GM12878 (cell line): Measurements from ENCODE around the gene TMEM89. TPM values are rescaled to one million over a fixed set of nuclear protein-coding genes. Genes with fewer than 3 reads are reported as not detected.

Experiments used
- ATAC-seq: fragments of 200-7000 bp; cut with Tn5 transposase; 3 replicates; pipeline ENCODE4 v1.9.1; 2020; ENCODE audit warnings: mild to moderate bottlenecking, moderate library complexity
- BruUV-seq: library from RNA; stranded (reverse); fragments of 400-500 nt; replicated peaks from 2 replicates; lab custom pipeline; 2021; lab: Mats Ljungman, UMichigan
- CTCF ChIA-PET: fragments of 300-600 bp; sonication (Branson Sonifier 250); formaldehyde crosslinking; extraction: SDS; loops from one replicate; lab custom pipeline; 2021; ENCODE audit warnings: inconsistent platforms; lab: Yijun Ruan, JAX
- POLR2A ChIA-PET: fragments of 350-600 bp; formaldehyde crosslinking; extraction: SDS; loops from one replicate; lab custom pipeline; 2021; ENCODE audit warnings: inconsistent platforms; lab: Charles Lee
- RAD21 ChIA-PET: fragments of 300-600 bp; sonication (Branson Sonifier 250); formaldehyde crosslinking; loops from one replicate; lab custom pipeline; 2023; ENCODE audit warnings: antibody characterized with exemption; ENCODE audit not compliant: unreplicated experiment; lab: Charles Lee
- SMC1A ChIA-PET: fragments of 300-600 bp; sonication (Branson Sonifier 250); formaldehyde crosslinking; loops from one replicate; lab custom pipeline; 2023; ENCODE audit not compliant: unreplicated experiment, uncharacterized antibody; lab: Charles Lee
- DNase-seq: peaks from one replicate; pipeline ENCODE4 v3.0.0-alpha.2; 2011; ENCODE audit warnings: low read depth, low spot score
- FAIRE-seq: peaks from 3 replicates; lab custom pipeline; 2011; peaks lifted over from hg19 to GRCh38; lab: Jason Lieb, UNC
- H2AFZ ChIP-seq: 2 replicates; pipeline ENCODE4 v1.6.0; 2011; ENCODE audit warnings: low read depth, low read length, control low read depth; ENCODE audit not compliant: control insufficient read depth
- H3K27ac ChIP-seq: 2 replicates; pipeline ENCODE4 v1.5.1; 2011; ENCODE audit warnings: control low read depth; ENCODE audit not compliant: control insufficient read depth, insufficient read depth
- H3K27me3 ChIP-seq, 2 experiments: replicated peaks in 1 of 2; 2 replicates each; pipeline versions ENCODE4 v1.6.0 to v1.6.1; 2011; ENCODE audit warnings: low read length in 1 of 2; ENCODE audit not compliant: control insufficient read depth in 2 of 2, insufficient read depth in 2 of 2
- H3K36me3 ChIP-seq, 2 experiments: 2 replicates each; pipeline ENCODE4 v1.5.1; 2011; ENCODE audit warnings: low read length in 1 of 2; ENCODE audit not compliant: control insufficient read depth in 2 of 2, insufficient read depth in 2 of 2
- H3K4me1 ChIP-seq: 2 replicates; pipeline ENCODE4 v1.6.1; 2011; ENCODE audit warnings: mild to moderate bottlenecking, low read length, moderate library complexity, mixed read lengths; ENCODE audit not compliant: control insufficient read depth, insufficient read depth
- H3K4me2 ChIP-seq: 2 replicates; pipeline ENCODE4 v1.6.0; 2011; ENCODE audit warnings: control low read depth; ENCODE audit not compliant: control insufficient read depth, insufficient read depth
- H3K4me3 ChIP-seq: fragments of 200-600 bp; sonication (generic); 2 replicates; pipeline ENCODE4 v1.5.1; 2016
- H3K79me2 ChIP-seq: 2 replicates; pipeline ENCODE4 v1.6.0; 2011; ENCODE audit warnings: low read length; ENCODE audit not compliant: control insufficient read depth, insufficient read depth
- H3K9ac ChIP-seq: 2 replicates; pipeline ENCODE4 v1.8.0; 2011; ENCODE audit warnings: low read length, control low read depth, mixed read lengths; ENCODE audit not compliant: control insufficient read depth, insufficient read depth
- H3K9me3 ChIP-seq: replicated peaks from 3 replicates; pipeline ENCODE4 v1.5.1; 2011; ENCODE audit warnings: mild to moderate bottlenecking, low read length; ENCODE audit not compliant: control insufficient read depth, insufficient read depth
- H4K20me1 ChIP-seq: 2 replicates; pipeline ENCODE4 v1.6.0; 2011; ENCODE audit not compliant: control insufficient read depth, insufficient read depth
- ASH2L ChIP-seq: fragments of 300-600, 200-600 bp; sonication (generic); IDR thresholded peaks from 2 replicates; pipeline ENCODE4 v1.6.1; 2017; ENCODE audit warnings: low read depth, mild to moderate bottlenecking, borderline replicate concordance
- BHLHE40 ChIP-seq, 2 experiments: fragments of 450-650 bp in 1 of 2; IDR thresholded peaks; 2 replicates each; pipeline ENCODE4 v1.6.1; 2011 to 2017; ENCODE audit warnings: low read depth in 2 of 2, borderline replicate concordance in 1 of 2, improper control_type of control experiment in 1 of 2, low read length in 1 of 2, mild to moderate bottlenecking in 1 of 2
- FOXK2 ChIP-seq: fragments of 450-650 bp; IDR thresholded peaks from 2 replicates; pipeline ENCODE4 v1.6.1; 2017; ENCODE audit warnings: mild to moderate bottlenecking, moderate library complexity
- GATAD2B ChIP-seq: fragments of 450-650 bp; conservative IDR thresholded peaks from 2 replicates; pipeline ENCODE4 v1.6.1; 2017; ENCODE audit warnings: low read depth, mild to moderate bottlenecking, moderate library complexity
- PKNOX1 ChIP-seq: fragments of 450-650 bp; IDR thresholded peaks from 2 replicates; pipeline ENCODE4 v1.6.1; 2016; ENCODE audit warnings: mild to moderate bottlenecking
- POU2F2 ChIP-seq: IDR thresholded peaks from 3 replicates; pipeline ENCODE4 v1.6.1; 2011; ENCODE audit warnings: low read depth, mild to moderate bottlenecking, low read length, borderline replicate concordance
- RB1 ChIP-seq: fragments of 450-650 bp; formaldehyde crosslinking; IDR thresholded peaks from 2 replicates; pipeline ENCODE4 v1.6.1; 2017; ENCODE audit warnings: mild to moderate bottlenecking, borderline replicate concordance
- TCF3 ChIP-seq: IDR thresholded peaks from 2 replicates; pipeline ENCODE4 v1.6.1; 2012; ENCODE audit warnings: low read depth, mild to moderate bottlenecking, low read length, borderline replicate concordance; ENCODE audit not compliant: insufficient read depth
- ZBED1 ChIP-seq: IDR thresholded peaks from 2 replicates; pipeline ENCODE4 v1.6.1; 2016; ENCODE audit warnings: borderline replicate concordance
- WGBS: methylation state at CpG from one replicate; pipeline ENCODE4 v1.1.6; 2016; ENCODE audit warnings: low lambda C conversion rate; ENCODE audit not compliant: insufficient replicate concordance, insufficient coverage; ENCODE audit errors: missing lambda C conversion rate; 5-methylcytosine and 5-hydroxymethylcytosine counted together
- in situ Hi-C: fragments of 300-500 bp; cut with MboI; formaldehyde crosslinking; loops from 9 replicates; pipeline ENCODE4 v1.14.3; 2018; ENCODE audit warnings: mixed read lengths
- intact Hi-C: fragments of 100-400 bp; cut with micrococcal nuclease; formaldehyde crosslinking; loops from one replicate; pipeline ENCODE4 v1.14.2; 2022; ENCODE audit not compliant: unreplicated experiment
- polyA plus RNA-seq, 11 experiments: library from polyadenylated mRNA; depleted of rRNA in 4 of 11; unstranded in 6 of 11; stranded (reverse) in 5 of 11; fragments of >200 nt; fragmentation: Nextera tagmentation in 4 of 11; fragmentation: Illumina TruSeq in 1 of 11; extraction: Ambion mirVana in 4 of 11; extraction: Trizol in 1 of 11; gene quantifications; 1 replicate in 1 of 11; 2 replicates in 10 of 11; pipeline versions ENCODE4 v1.2.1 to v1.2.3, GENCODE V29; 2011 to 2016; ENCODE audit warnings: inconsistent platforms in 2 of 11, missing spikeins in 2 of 11, low read depth in 1 of 11
- total RNA-seq, 4 experiments: library from RNA; depleted of rRNA in 3 of 4; stranded (reverse); fragments of >200 nt in 3 of 4; fragmentation: Illumina TruSeq in 1 of 4; extraction: Trizol in 1 of 4; gene quantifications; 2 replicates each; pipeline versions ENCODE4 v1.2.1 to v1.2.3, GENCODE V29; 2013 to 2021
- TF ChIP-seq, protein P1 (sequence below): fragments of 450-650 bp; IDR thresholded peaks from 2 replicates; pipeline ENCODE4 v1.6.1; 2016; ENCODE audit warnings: mild to moderate bottlenecking, moderate library complexity, borderline replicate concordance

TMEM89 gene
- total and polyA plus RNA-seq, 10 of the 15 experiments (the other 5 are each of a cell fraction or from before 2014, with no cell fraction given), result not detected

DNA sequence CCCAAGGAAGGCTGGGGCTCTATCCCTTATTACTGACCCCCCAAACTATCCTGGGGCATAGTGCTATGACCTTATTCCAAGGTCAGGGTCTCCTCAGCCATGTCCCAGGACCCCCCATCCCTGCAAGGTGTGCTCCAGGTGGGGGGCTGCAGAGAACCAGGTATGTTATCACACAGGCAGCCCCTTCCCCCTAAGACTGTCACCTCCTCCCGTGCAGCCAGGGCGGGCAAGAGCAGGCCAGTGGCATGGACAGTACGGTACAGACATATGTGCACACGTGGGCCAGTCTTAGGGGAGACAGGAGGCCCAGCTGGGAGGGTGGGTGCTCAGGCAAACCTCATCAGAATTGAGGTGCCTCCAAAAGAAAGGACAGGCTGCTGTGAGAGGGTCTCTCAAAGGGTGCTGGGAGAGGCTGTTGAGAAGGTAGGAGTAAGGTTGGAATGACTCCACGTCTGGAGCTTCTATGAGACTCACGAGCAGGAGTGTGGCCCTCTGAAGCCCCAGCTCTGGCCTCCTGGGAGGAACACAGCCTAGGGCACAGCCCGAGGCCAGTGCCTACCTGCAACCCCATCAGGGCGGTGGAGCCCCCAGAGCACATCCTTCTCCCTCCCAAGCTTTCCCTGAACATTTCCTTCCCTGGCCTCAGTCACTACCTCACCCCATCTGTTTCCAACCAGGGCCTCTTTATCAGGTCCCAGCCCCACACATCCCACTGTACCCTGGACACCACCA, 24.7 kb downstream of the TMEM89 start:
- intact Hi-C loops (no loop called here), in situ Hi-C loops (no loop called here)
- Histone ChIP-seq H3K9ac (no peak overlapping the region), H3K4me1 (no peaks in the 10 kb centered on the region; the same call in 1 of the 2 replicates), H2AFZ (no peak overlapping the region), H3K79me2 (no peaks in the 10 kb centered on the region), H3K36me3 (peaks cover 16 to 31% of the 10 kb centered on the region in 2 experiments), H4K20me1 (no peaks in the 10 kb centered on the region), H3K27me3 (peaks cover 0 to 9% of the 10 kb centered on the region in 2 experiments; a peak in 2 of 4 replicates), H3K4me2 (no peak overlapping the region), H3K4me3 (no peak overlapping the region), H3K9me3 (no peaks in the 10 kb centered on the region), H3K27ac (no peak overlapping the region)
- ChIA-PET RAD21 (interaction anchor here (1.0 kb wide), 1 partner anchor 13 kb away, joined by 3 read pairs; the partner anchor contains the start of gene UQCRC1), CTCF (interaction anchor here (0.6 kb wide), 1 partner anchor 127 kb away, joined by 3 read pairs; no protein-coding TSS in a partner anchor), SMC1A (no interaction called here), POLR2A (no interaction called here)
- ATAC-seq (no peak), FAIRE-seq (no peak), DNase-seq (no peak)
- 74% methylated on average over 8 of the region's 8 CpGs for WGBS
- no TSS peak for BruUV-seq
- no peak for TF ChIP-seq BHLHE40 (IDR thresholded peaks at IDR 0.05; ENCODE audit: borderline replicate concordance in 1 of 2, low read depth in 2 of 2, low read length in 1 of 2)

- H3K36me3 ChIP-seq, result peaks cover 16 to 25% of the 10 kb centered on the region in 2 experiments
- ChIA-PET SMC1A (no interaction called here), RAD21 (no interaction called here), CTCF (interaction anchor here (0.6 kb wide), 1 partner anchor 17 kb away, joined by 3 read pairs; no protein-coding TSS in a partner anchor), POLR2A (no interaction called here)
- ATAC-seq (no peak), DNase-seq (no peak), FAIRE-seq (no peak)
- no peaks in the 10 kb centered on the region for H3K9me3 ChIP-seq
- H3K4me2 ChIP-seq, result no peak overlapping the region
- TF ChIP-seq RB1 (no peak), PKNOX1 (no peak), POU2F2 (no peak), TCF3 (no peak), ZBED1 (no peak), FOXK2 (no peak), GATAD2B (no peak), ASH2L (no peak)
- TF ChIP-seq, protein P1, sequence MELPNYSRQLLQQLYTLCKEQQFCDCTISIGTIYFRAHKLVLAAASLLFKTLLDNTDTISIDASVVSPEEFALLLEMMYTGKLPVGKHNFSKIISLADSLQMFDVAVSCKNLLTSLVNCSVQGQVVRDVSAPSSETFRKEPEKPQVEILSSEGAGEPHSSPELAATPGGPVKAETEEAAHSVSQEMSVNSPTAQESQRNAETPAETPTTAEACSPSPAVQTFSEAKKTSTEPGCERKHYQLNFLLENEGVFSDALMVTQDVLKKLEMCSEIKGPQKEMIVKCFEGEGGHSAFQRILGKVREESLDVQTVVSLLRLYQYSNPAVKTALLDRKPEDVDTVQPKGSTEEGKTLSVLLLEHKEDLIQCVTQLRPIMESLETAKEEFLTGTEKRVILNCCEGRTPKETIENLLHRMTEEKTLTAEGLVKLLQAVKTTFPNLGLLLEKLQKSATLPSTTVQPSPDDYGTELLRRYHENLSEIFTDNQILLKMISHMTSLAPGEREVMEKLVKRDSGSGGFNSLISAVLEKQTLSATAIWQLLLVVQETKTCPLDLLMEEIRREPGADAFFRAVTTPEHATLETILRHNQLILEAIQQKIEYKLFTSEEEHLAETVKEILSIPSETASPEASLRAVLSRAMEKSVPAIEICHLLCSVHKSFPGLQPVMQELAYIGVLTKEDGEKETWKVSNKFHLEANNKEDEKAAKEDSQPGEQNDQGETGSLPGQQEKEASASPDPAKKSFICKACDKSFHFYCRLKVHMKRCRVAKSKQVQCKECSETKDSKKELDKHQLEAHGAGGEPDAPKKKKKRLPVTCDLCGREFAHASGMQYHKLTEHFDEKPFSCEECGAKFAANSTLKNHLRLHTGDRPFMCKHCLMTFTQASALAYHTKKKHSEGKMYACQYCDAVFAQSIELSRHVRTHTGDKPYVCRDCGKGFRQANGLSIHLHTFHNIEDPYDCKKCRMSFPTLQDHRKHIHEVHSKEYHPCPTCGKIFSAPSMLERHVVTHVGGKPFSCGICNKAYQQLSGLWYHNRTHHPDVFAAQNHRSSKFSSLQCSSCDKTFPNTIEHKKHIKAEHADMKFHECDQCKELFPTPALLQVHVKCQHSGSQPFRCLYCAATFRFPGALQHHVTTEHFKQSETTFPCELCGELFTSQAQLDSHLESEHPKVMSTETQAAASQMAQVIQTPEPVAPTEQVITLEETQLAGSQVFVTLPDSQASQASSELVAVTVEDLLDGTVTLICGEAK, result no peak
- BruUV-seq, result no TSS peak
- H3K4me1 ChIP-seq, result no peaks in the 10 kb centered on the region; the same call in 1 of the 2 replicates
- in situ Hi-C loops, result no loop called here
- H4K20me1 ChIP-seq, result no peaks in the 10 kb centered on the region
- H3K4me3 ChIP-seq, result no peak overlapping the region
- intact Hi-C loops, result no loop called here
- H2AFZ ChIP-seq, result no peak overlapping the region
- peaks cover 0 to 9% of the 10 kb centered on the region in 2 experiments; a peak in 2 of 4 replicates for H3K27me3 ChIP-seq
- 61% methylated on average over 5 of the region's 5 CpGs for WGBS
- H3K79me2 ChIP-seq, result no peaks in the 10 kb centered on the region
- H3K9ac ChIP-seq, result no peak overlapping the region
- no peak overlapping the region for H3K27ac ChIP-seq
These were observed 25.4 kb downstream of the TMEM89 start for GRCh38 chr3:48596157-48596556.
